Trophoblast cell (in vitro differentiated cells and primary cell): ENCODE results near the gene PAX7.

Experiments
- DNase-seq, 2 donors: peaks; one replicate each; pipeline ENCODE4 v3.0.0-alpha.2; 2016
- H2AFZ ChIP-seq: 2 replicates; pipeline ENCODE4 v1.6.1; 2013; ENCODE audit warnings: low read length, moderate library complexity, mild to moderate bottlenecking; ENCODE audit not compliant: insufficient read depth, poor library complexity
- H2AK5ac ChIP-seq: 2 replicates; pipeline ENCODE4 v1.6.1; 2013; ENCODE audit warnings: mild to moderate bottlenecking, low read length
- H2BK120ac ChIP-seq: 2 replicates; pipeline ENCODE4 v1.6.1; 2013; ENCODE audit warnings: low read length, mild to moderate bottlenecking, moderate library complexity; ENCODE audit not compliant: insufficient read depth, poor library complexity
- H2BK12ac ChIP-seq: 2 replicates; pipeline ENCODE4 v1.6.1; 2013; ENCODE audit warnings: mild to moderate bottlenecking, low read length, moderate library complexity
- H2BK5ac ChIP-seq: 2 replicates; pipeline ENCODE4 v1.6.1; 2013; ENCODE audit warnings: low read length, low read depth, moderate library complexity, mild to moderate bottlenecking; ENCODE audit not compliant: poor library complexity
- H3K14ac ChIP-seq: 2 replicates; pipeline ENCODE4 v1.6.1; 2013; ENCODE audit warnings: mild to moderate bottlenecking, low read length
- H3K18ac ChIP-seq: 2 replicates; pipeline ENCODE4 v1.6.1; 2013; ENCODE audit warnings: mild to moderate bottlenecking, low read length
- H3K23ac ChIP-seq: 2 replicates; pipeline ENCODE4 v1.6.1; 2013; ENCODE audit warnings: low read length
- H3K27ac ChIP-seq: 2 replicates; pipeline ENCODE4 v1.5.1; 2013; ENCODE audit warnings: low read depth, mild to moderate bottlenecking, inconsistent platforms, low read length, moderate library complexity
- H3K27me3 ChIP-seq: 2 replicates; pipeline ENCODE4 v1.6.1; 2013; ENCODE audit warnings: inconsistent platforms, mild to moderate bottlenecking, low read length, moderate library complexity; ENCODE audit not compliant: insufficient read depth
- H3K36me3 ChIP-seq, 2 experiments: 1 replicate in 1 of 2; 2 replicates in 1 of 2; pipeline ENCODE4 v1.6.1; 2013; ENCODE audit warnings: low read length in 2 of 2, mild to moderate bottlenecking in 2 of 2, moderate library complexity in 1 of 2; ENCODE audit not compliant: insufficient read depth in 2 of 2, control insufficient read depth in 1 of 2
- H3K4ac ChIP-seq: 2 replicates; pipeline ENCODE4 v1.6.1; 2013; ENCODE audit warnings: low read depth, mild to moderate bottlenecking, low read length, moderate library complexity
- H3K4me1 ChIP-seq, 2 experiments: 1 replicate in 1 of 2; 2 replicates in 1 of 2; pipeline ENCODE4 v1.6.1; 2013; ENCODE audit warnings: low read length in 2 of 2, mild to moderate bottlenecking in 2 of 2, moderate library complexity in 1 of 2; ENCODE audit not compliant: insufficient read depth in 2 of 2, control insufficient read depth in 1 of 2
- H3K4me2 ChIP-seq: 2 replicates; pipeline ENCODE4 v1.6.1; 2013; ENCODE audit warnings: inconsistent platforms, mild to moderate bottlenecking, low read length, moderate library complexity
- H3K4me3 ChIP-seq: 2 replicates; pipeline ENCODE4 v1.5.1; 2013; ENCODE audit warnings: mild to moderate bottlenecking, low read depth, low read length, inconsistent platforms
- H3K79me1 ChIP-seq: one replicate; pipeline ENCODE4 v1.6.1; 2013; ENCODE audit warnings: low read length
- H3K79me2 ChIP-seq: 2 replicates; pipeline ENCODE4 v1.6.1; 2013; ENCODE audit warnings: low read length, mild to moderate bottlenecking; ENCODE audit not compliant: control insufficient read depth, insufficient read depth, poor library complexity
- H3K9ac ChIP-seq: 2 replicates; pipeline ENCODE4 v1.6.1; 2013; ENCODE audit warnings: mild to moderate bottlenecking, low read length
- H3K9me3 ChIP-seq: 2 replicates; pipeline ENCODE4 v1.6.1; 2013; ENCODE audit warnings: low read depth, mild to moderate bottlenecking, control low read depth, inconsistent platforms, low read length; ENCODE audit not compliant: insufficient read depth
- H4K12ac ChIP-seq: 2 replicates; pipeline ENCODE4 v1.6.1; 2013; ENCODE audit warnings: low read depth, mild to moderate bottlenecking, low read length, moderate library complexity
- H4K8ac ChIP-seq: 2 replicates; pipeline ENCODE4 v1.6.1; 2013; ENCODE audit warnings: low read depth, mild to moderate bottlenecking, low read length, moderate library complexity
- H4K91ac ChIP-seq: one replicate; pipeline ENCODE4 v1.6.1; 2013; ENCODE audit warnings: low read depth, mild to moderate bottlenecking, low read length, moderate library complexity
- WGBS: extraction: QIAGEN DNeasy Blood & Tissue Kit; methylation state at CpG from one replicate; pipeline ENCODE4 v1.1.7; 2013; ENCODE audit warnings: missing lambda C conversion rate; ENCODE audit not compliant: insufficient read length, insufficient coverage; ENCODE audit errors: extremely low coverage; 5-methylcytosine and 5-hydroxymethylcytosine counted together

PAX7 gene

GRCh38 chr1:18628511-18628910 is 2.1 kb upstream of the PAX7 start:
- no peak overlapping the region for H4K91ac ChIP-seq
- no peak overlapping the region for H3K4me2 ChIP-seq
- no peaks in the 10 kb centered on the region for H3K36me3 ChIP-seq
- H3K9ac ChIP-seq: no peak overlapping the region
- H3K18ac ChIP-seq: no peak overlapping the region
- WGBS: no CpG with 5 or more reads among the region's 8 CpGs
- H4K8ac ChIP-seq: no peak overlapping the region
- no peak overlapping the region for H2BK5ac ChIP-seq
- H2BK12ac ChIP-seq: no peak overlapping the region
- H3K23ac ChIP-seq: no peak overlapping the region
- no peaks in the 10 kb centered on the region for H3K79me2 ChIP-seq
- peaks cover 62% of the 10 kb centered on the region for H3K27me3 ChIP-seq
- H2BK120ac ChIP-seq: no peak overlapping the region
- no peak for DNase-seq
- H3K4me3 ChIP-seq: no peak overlapping the region
- no peak overlapping the region for H3K14ac ChIP-seq
- H3K79me1 ChIP-seq: no peaks in the 10 kb centered on the region
- peaks cover 1% of the 10 kb centered on the region for H3K9me3 ChIP-seq
- peaks cover 0 to 2% of the 10 kb centered on the region in 2 experiments for H3K4me1 ChIP-seq
- no peak overlapping the region for H2AK5ac ChIP-seq
- no peak overlapping the region for H3K4ac ChIP-seq
- no peak overlapping the region for H2AFZ ChIP-seq
- H3K27ac ChIP-seq: no peak overlapping the region
- H4K12ac ChIP-seq: no peak overlapping the region

- Histone ChIP-seq H3K23ac (no peak overlapping the region), H2BK5ac (no peak overlapping the region), H3K9me3 (peaks cover 5% of the 10 kb centered on the region), H3K27me3 (peaks cover 74% of the 10 kb centered on the region), H4K12ac (no peak overlapping the region), H2BK12ac (no peak overlapping the region), H2BK120ac (no peak overlapping the region), H3K4me2 (no peak overlapping the region), H3K27ac (no peak overlapping the region), H3K4me1 (peaks cover 0 to 2% of the 10 kb centered on the region in 2 experiments), H4K8ac (no peak overlapping the region), H3K9ac (no peak overlapping the region), H3K79me2 (no peaks in the 10 kb centered on the region), H3K18ac (no peak overlapping the region), H2AFZ (no peak overlapping the region), H3K14ac (no peak overlapping the region), H4K91ac (no peak overlapping the region), H3K4ac (no peak overlapping the region), H3K4me3 (no peak overlapping the region), H3K79me1 (no peaks in the 10 kb centered on the region), H2AK5ac (no peak overlapping the region), H3K36me3 (no peaks in the 10 kb centered on the region)
- no peak for DNase-seq
- WGBS: no CpG with 5 or more reads among the region's 39 CpGs
Measured at GRCh38 chr1:18629659-18630510, 761 bp upstream of the PAX7 start.

- H3K4me2 ChIP-seq: peak overlapping the region; percentile 34
- no peak overlapping the region for H2BK5ac ChIP-seq
- no peak overlapping the region for H4K8ac ChIP-seq
- no peak overlapping the region for H3K9ac ChIP-seq
- no peak overlapping the region for H3K4ac ChIP-seq
- no peak overlapping the region for H4K12ac ChIP-seq
- peaks cover 86% of the 10 kb centered on the region for H3K27me3 ChIP-seq
- H2BK120ac ChIP-seq: no peak overlapping the region
- H3K79me2 ChIP-seq: no peaks in the 10 kb centered on the region
- no peak overlapping the region for H3K27ac ChIP-seq
- H3K79me1 ChIP-seq: no peaks in the 10 kb centered on the region
- 100% methylated on average over 2 of the region's 53 CpGs for WGBS
- no peak overlapping the region for H3K4me3 ChIP-seq
- H3K18ac ChIP-seq: no peak overlapping the region
- no peaks in the 10 kb centered on the region for H3K36me3 ChIP-seq
- H2BK12ac ChIP-seq: no peak overlapping the region
- no peak overlapping the region for H3K14ac ChIP-seq
- H3K4me1 ChIP-seq: peaks cover 0 to 2% of the 10 kb centered on the region in 2 experiments
- no peak overlapping the region for H3K23ac ChIP-seq
- no peak overlapping the region for H2AFZ ChIP-seq
- H2AK5ac ChIP-seq: no peak overlapping the region
- peaks cover 7% of the 10 kb centered on the region for H3K9me3 ChIP-seq
- no peak overlapping the region for H4K91ac ChIP-seq
- no peak for DNase-seq
Measured at GRCh38 chr1:18631496-18632217, 1.0 kb downstream of the PAX7 start.

GRCh38 chr1:18632218-18632588 is 1.6 kb downstream of the PAX7 start:
- Histone ChIP-seq H4K91ac (no peak overlapping the region), H3K9ac (no peak overlapping the region), H2AFZ (no peak overlapping the region), H3K9me3 (peaks cover 7% of the 10 kb centered on the region), H2BK5ac (no peak overlapping the region), H3K14ac (no peak overlapping the region), H3K4me1 (peaks cover 0 to 2% of the 10 kb centered on the region in 2 experiments), H3K79me2 (no peaks in the 10 kb centered on the region), H2AK5ac (no peak overlapping the region), H3K18ac (no peak overlapping the region), H2BK12ac (no peak overlapping the region), H3K27me3 (peaks cover 90% of the 10 kb centered on the region), H4K12ac (no peak overlapping the region), H3K27ac (no peak overlapping the region), H3K4me3 (no peak overlapping the region), H2BK120ac (no peak overlapping the region), H3K4ac (no peak overlapping the region), H3K79me1 (no peaks in the 10 kb centered on the region), H3K36me3 (no peaks in the 10 kb centered on the region), H3K23ac (no peak overlapping the region), H4K8ac (no peak overlapping the region), H3K4me2 (no peak overlapping the region)
- WGBS: no CpG with 5 or more reads among the region's 23 CpGs
- DNase-seq: no peak
